Measurements from ENCODE around the gene TMEM258. TPM values are rescaled to one million over a fixed set of nuclear protein-coding genes. Genes with fewer than 3 reads are reported as not detected.

Gene TMEM258
- total RNA-seq, 3 donors from 2014 or later: 35.4 to 55.4 (median 35.7) TPM

- Histone ChIP-seq H3K4me1 (no peaks in the 10 kb centered on the region), H3K4me3 (no peak overlapping the region), H3K36me3 (no peaks in the 10 kb centered on the region), H3K27me3 (no peaks in the 10 kb centered on the region), H3K27ac (no peak overlapping the region), H3K9me3 (no peaks in the 10 kb centered on the region)
- no peak for DNase-seq (ENCODE audit: low spot score in 2 of 2)
- intact Hi-C loops (cut with DNase I; ENCODE audit: low total_unique reads): no loop called here
- TF ChIP-seq POLR2AphosphoS5 (IDR thresholded peaks at IDR 0.05) (no peak), POLR2A (IDR thresholded peaks at IDR 0.05) (no peak), CTCF (IDR thresholded peaks at IDR 0.05) (no peak)
These were observed 48.8 kb downstream of the TMEM258 start for GRCh38 chr11:61743486-61744095.

- Histone ChIP-seq H3K27ac (no peak overlapping the region), H3K27me3 (no peaks in the 10 kb centered on the region), H3K4me1 (no peaks in the 10 kb centered on the region), H3K4me3 (no peak overlapping the region), H3K9me3 (no peaks in the 10 kb centered on the region), H3K36me3 (no peaks in the 10 kb centered on the region)
- TF ChIP-seq CTCF (IDR thresholded peaks at IDR 0.05): no peak
- no peak for TF ChIP-seq POLR2AphosphoS5 (IDR thresholded peaks at IDR 0.05)
- TF ChIP-seq POLR2A (IDR thresholded peaks at IDR 0.05): no peak
- no peak for DNase-seq (ENCODE audit: low spot score in 2 of 2)
- intact Hi-C loops (cut with DNase I; ENCODE audit: low total_unique reads): no loop called here
These were observed 50.0 kb downstream of the TMEM258 start for GRCh38 chr11:61742391-61742790.

- Histone ChIP-seq H3K27me3 (no peaks in the 10 kb centered on the region), H3K4me3 (no peak overlapping the region), H3K36me3 (peaks cover 10% of the 10 kb centered on the region), H3K9me3 (no peaks in the 10 kb centered on the region), H3K27ac (no peak overlapping the region), H3K4me1 (no peaks in the 10 kb centered on the region)
- intact Hi-C loops (cut with DNase I; ENCODE audit: low total_unique reads): loop anchor here (2.0 to 10.0 kb wide), 2 partner anchors 65 to 77 kb away; partner anchors contain the start of gene FADS1
- no peak for DNase-seq (ENCODE audit: low spot score in 2 of 2)
- TF ChIP-seq POLR2A (IDR thresholded peaks at IDR 0.05) (no peak), CTCF (IDR thresholded peaks at IDR 0.05) (no peak), POLR2AphosphoS5 (IDR thresholded peaks at IDR 0.05) (no peak)
These were observed 52.4 kb downstream of the TMEM258 start for GRCh38 chr11:61739966-61740365.

- TF ChIP-seq POLR2A (IDR thresholded peaks at IDR 0.05) (no peak), POLR2AphosphoS5 (IDR thresholded peaks at IDR 0.05) (no peak), CTCF (IDR thresholded peaks at IDR 0.05) (no peak)
- Histone ChIP-seq H3K4me1 (no peaks in the 10 kb centered on the region), H3K36me3 (peaks cover 10% of the 10 kb centered on the region), H3K4me3 (no peak overlapping the region), H3K9me3 (no peaks in the 10 kb centered on the region), H3K27me3 (no peaks in the 10 kb centered on the region), H3K27ac (no peak overlapping the region)
- intact Hi-C loops (cut with DNase I; ENCODE audit: low total_unique reads): loop anchor here (10.0 kb wide), 1 partner anchor 65 kb away; no protein-coding TSS in a partner anchor
- DNase-seq (ENCODE audit: low spot score in 2 of 2): no peak
These were observed 53.0 kb downstream of the TMEM258 start for GRCh38 chr11:61739413-61739812.

Other genes starting within 250 kb of the TMEM258 start
- gene SYT7, start 211.5 kb downstream of the TMEM258 start, total RNA-seq: 10 to 100 TPM in 2 of 3 donors, 1 to 10 TPM in 1; 1.9 to 11.7 (median 10.8) TPM
- 1 to 10 TPM; 2.4 to 4.5 (median 3.3) TPM for gene DAGLA, start 112.2 kb downstream of the TMEM258 start, total RNA-seq
- 1 to 10 TPM in 1 of 3 donors, under 1 TPM in 2; 0.32 to 6.9 (median 0.66) TPM for gene MYRF, start 40.0 kb downstream of the TMEM258 start, total RNA-seq
- gene FEN1, start 312 bp upstream of the TMEM258 start, total RNA-seq: 1 to 10 TPM; 5.9 to 9.2 (median 8.5) TPM
- 100 to 1,000 TPM in 1 of 3 donors, 10 to 100 TPM in 1, 1 to 10 TPM in 1; 8.8 to 112 (median 15.1) TPM for gene FADS1, start 24.4 kb upstream of the TMEM258 start, total RNA-seq
- gene FADS2, start 35.7 kb upstream of the TMEM258 start, total RNA-seq: 10 to 100 TPM in 1 of 3 donors, 1 to 10 TPM in 2; 5.6 to 35.8 (median 7.5) TPM
- 100 to 1,000 TPM in 2 of 3 donors, 10 to 100 TPM in 1; 38.8 to 156 (median 112) TPM for gene FADS3, start 98.9 kb upstream of the TMEM258 start, total RNA-seq
- gene RAB3IL1, start 125.0 kb upstream of the TMEM258 start, total RNA-seq: 10 to 100 TPM; 11.7 to 27.9 (median 22.6) TPM
- gene BEST1, start 157.8 kb upstream of the TMEM258 start, total RNA-seq: 10 to 100 TPM in 1 of 3 donors, 1 to 10 TPM in 2; 3.7 to 10.1 (median 5.9) TPM
- gene FTH1, start 175.0 kb upstream of the TMEM258 start, total RNA-seq: 1,000 to 10,000 TPM; 2,151 to 6,439 (median 3,491) TPM